OCI-LY1 (cell line): ENCODE results near the gene CKS2.

Experiments used
- EZH2 ChIP-seq: fragments of 200-600 bp; sonication (generic), shearing (Covaris generic); IDR thresholded peaks from 2 replicates; pipeline ENCODE4 v1.8.0; 2017; ENCODE audit warnings: borderline replicate concordance, mixed run types, mild to moderate bottlenecking, antibody characterized with exemption, low read length, moderate library complexity, mixed read lengths
- TF ChIP-seq, protein P1 (sequence below): fragments of 200-600 bp; sonication (generic), shearing (Covaris generic); IDR thresholded peaks from 2 replicates; pipeline ENCODE4 v1.5.1; 2017; ENCODE audit warnings: mild to moderate bottlenecking, antibody characterized with exemption, low read length, moderate library complexity, mixed read lengths

DNA sequence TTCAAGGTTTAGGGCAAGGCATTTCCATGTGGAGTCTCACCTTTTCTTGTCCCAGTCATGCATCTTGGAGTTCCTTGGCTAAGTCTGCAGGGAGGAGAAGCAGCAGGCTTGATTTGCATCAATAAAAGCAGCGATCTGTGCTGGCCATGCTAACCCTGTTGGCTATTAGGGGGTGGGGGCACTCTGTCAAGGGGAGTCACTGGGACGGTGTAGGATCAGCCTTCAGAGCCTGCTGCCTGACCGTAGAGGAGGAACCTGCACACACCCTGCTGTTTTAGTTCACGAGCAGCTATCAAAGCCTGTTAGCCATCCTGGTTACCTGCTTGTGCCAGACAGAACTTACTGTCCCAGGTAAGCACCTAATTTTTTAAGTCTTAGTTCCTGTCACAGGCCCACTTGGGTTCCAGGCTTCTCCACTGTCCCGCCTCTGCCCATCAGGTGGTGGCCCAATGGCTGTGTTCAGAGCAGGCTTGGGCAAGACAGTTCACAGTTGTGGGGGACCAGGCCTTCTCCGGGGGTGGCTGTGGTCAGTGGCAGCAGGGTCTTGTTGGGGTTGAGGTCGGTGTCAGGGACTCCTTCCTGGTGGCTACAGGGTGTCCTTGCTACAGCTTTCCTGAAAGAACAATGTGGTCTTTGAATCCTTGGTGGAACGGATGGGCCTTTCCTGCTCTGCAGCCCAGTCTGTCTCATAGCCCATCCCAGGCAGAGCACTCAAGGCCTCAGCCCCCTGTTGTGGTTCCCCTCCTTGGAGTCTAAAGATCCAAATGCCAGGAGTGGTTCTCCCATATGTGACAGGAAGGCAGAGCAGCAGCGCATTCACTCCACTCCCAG is 51.0 kb downstream of the CKS2 start:
- TF ChIP-seq, protein P1, sequence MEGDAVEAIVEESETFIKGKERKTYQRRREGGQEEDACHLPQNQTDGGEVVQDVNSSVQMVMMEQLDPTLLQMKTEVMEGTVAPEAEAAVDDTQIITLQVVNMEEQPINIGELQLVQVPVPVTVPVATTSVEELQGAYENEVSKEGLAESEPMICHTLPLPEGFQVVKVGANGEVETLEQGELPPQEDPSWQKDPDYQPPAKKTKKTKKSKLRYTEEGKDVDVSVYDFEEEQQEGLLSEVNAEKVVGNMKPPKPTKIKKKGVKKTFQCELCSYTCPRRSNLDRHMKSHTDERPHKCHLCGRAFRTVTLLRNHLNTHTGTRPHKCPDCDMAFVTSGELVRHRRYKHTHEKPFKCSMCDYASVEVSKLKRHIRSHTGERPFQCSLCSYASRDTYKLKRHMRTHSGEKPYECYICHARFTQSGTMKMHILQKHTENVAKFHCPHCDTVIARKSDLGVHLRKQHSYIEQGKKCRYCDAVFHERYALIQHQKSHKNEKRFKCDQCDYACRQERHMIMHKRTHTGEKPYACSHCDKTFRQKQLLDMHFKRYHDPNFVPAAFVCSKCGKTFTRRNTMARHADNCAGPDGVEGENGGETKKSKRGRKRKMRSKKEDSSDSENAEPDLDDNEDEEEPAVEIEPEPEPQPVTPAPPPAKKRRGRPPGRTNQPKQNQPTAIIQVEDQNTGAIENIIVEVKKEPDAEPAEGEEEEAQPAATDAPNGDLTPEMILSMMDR = no peak
- TF ChIP-seq EZH2 = no peak
